Activated CD8-positive, alpha-beta memory T cell treated with anti-CD3 and anti-CD28 coated beads for 4 hours (primary cell): Measurements from ENCODE around the gene PCDHB16.
"Not testable (repeated sequence)": the region's sequence is repeated elsewhere in the genome, so short reads cannot be mapped to it uniquely, and the experiment has no call there.

Experiments used
- DNase-seq, 2 donors: peaks; one replicate each; pipeline ENCODE4 v3.0.0-alpha.2; 2020; ENCODE audit warnings: low read depth in 2 of 2

Gene PCDHB16

GRCh38 chr5:141182248-141182647 is at the start of gene PCDHB16:
TSS of gene PCDHB16 (plus strand) at chr5:141182387. CDS start at chr5:141182560, 173 bp downstream.
- no peak for DNase-seq

GRCh38 chr5:141135030-141135717 is 47.0 kb upstream of the PCDHB16 start, which contains the start of gene PCDHB5:
TSS of gene PCDHB5 (plus strand) at chr5:141135206. CDS start at chr5:141135435, 229 bp downstream.
- no peak for DNase-seq

GRCh38 chr5:141135718-141136266 is 46.4 kb upstream of the PCDHB16 start:
- DNase-seq = no peak

- not testable (repeated sequence) for DNase-seq
These were observed 44.8 kb upstream of the PCDHB16 start for GRCh38 chr5:141137346-141137745.

- no peak for DNase-seq
These were observed 32.4 kb upstream of the PCDHB16 start, which contains the start of gene PCDHB6 for GRCh38 chr5:141149812-141150211. TSS of gene PCDHB6 (plus strand) at chr5:141150057. CDS start at chr5:141150258, 201 bp downstream.

GRCh38 chr5:141150224-141150992 is 31.8 kb upstream of the PCDHB16 start:
- DNase-seq = no peak

- no peak for DNase-seq
These were observed 31.2 kb upstream of the PCDHB16 start for GRCh38 chr5:141150993-141151325.

GRCh38 chr5:141151632-141152031 is 30.6 kb upstream of the PCDHB16 start:
- DNase-seq = not testable (repeated sequence)

GRCh38 chr5:141152096-141152495 is 30.1 kb upstream of the PCDHB16 start:
- DNase-seq = not testable (repeated sequence)

- no peak for DNase-seq
These were observed 26.4 kb upstream of the PCDHB16 start for GRCh38 chr5:141155540-141156374.

- not testable (repeated sequence) for DNase-seq
These were observed 24.8 kb upstream of the PCDHB16 start for GRCh38 chr5:141157356-141157755.

GRCh38 chr5:141157901-141158300 is 24.3 kb upstream of the PCDHB16 start:
- DNase-seq = not testable (repeated sequence)

- DNase-seq = no peak
These were observed 9.6 kb upstream of the PCDHB16 start, which contains the start of gene PCDHB7 for GRCh38 chr5:141172381-141173204. TSS of gene PCDHB7 (plus strand) at chr5:141172644. CDS start at chr5:141172836, 192 bp downstream.

GRCh38 chr5:141174291-141175104 is 7.7 kb upstream of the PCDHB16 start:
- not testable (repeated sequence) for DNase-seq

- DNase-seq = no peak
These were observed 6.3 kb upstream of the PCDHB16 start for GRCh38 chr5:141175933-141176332.

- DNase-seq = not testable (repeated sequence)
These were observed 4.5 kb upstream of the PCDHB16 start, which contains the start of gene PCDHB8 for GRCh38 chr5:141177577-141178191. TSS of gene PCDHB8 (plus strand) at chr5:141177790. CDS start at chr5:141178035, 245 bp downstream.

- DNase-seq = not testable (repeated sequence)
These were observed 2.8 kb upstream of the PCDHB16 start for GRCh38 chr5:141179371-141179770.

GRCh38 chr5:141179876-141180275 is 2.3 kb upstream of the PCDHB16 start:
- not testable (repeated sequence) for DNase-seq

GRCh38 chr5:141180313-141180712 is 1.9 kb upstream of the PCDHB16 start:
- no peak for DNase-seq
